GM21723 (cell line): Measurements from ENCODE around the gene PPP6C.
"Not testable (repeated sequence)": the region's sequence is repeated elsewhere in the genome, so short reads cannot be mapped to it uniquely, and the experiment has no call there.

ENCODE experiments used
- ATAC-seq: cut with Tn5 transposase; IDR thresholded peaks from one replicate; pipeline ENCODE4 v1.9.1; 2021; ENCODE audit warnings: mild to moderate bottlenecking, moderate library complexity; ENCODE audit not compliant: unreplicated experiment

PPP6C gene

GRCh38 chr9:125189361-125190289 lies at the start of gene PPP6C:
Gene PPP6C, minus strand, starts transcription at chr9:125189803. Its CDS starts 85 bp downstream, at chr9:125189718.
- peak; percentile 96 for ATAC-seq

DNA sequence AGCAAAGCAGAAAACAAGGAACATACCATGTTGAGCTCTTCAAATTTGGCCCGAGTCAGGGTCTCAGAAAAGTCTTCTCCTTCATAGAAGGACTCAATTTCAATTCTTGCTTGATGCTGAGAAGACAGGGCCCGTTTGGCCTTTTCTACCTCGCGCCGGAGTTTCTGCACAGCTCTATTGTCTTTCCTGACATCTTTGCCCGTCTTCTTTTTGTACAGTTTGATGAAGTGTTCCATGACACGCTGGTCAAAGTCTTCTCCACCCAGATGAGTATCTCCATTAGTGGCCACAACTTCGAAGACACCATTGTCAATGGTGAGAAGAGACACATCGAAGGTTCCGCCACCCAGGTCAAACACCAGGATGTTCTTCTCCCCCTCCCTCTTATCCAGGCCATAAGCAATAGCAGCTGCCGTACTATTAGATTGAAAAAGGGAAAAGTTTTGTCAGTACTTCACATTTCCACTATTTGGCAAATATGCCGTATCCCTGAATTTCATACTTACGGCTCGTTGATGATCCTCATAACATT lies 49.4 kb upstream of the PPP6C start:
- ATAC-seq, result no peak

GRCh38 chr9:125238127-125238914 lies 48.7 kb upstream of the PPP6C start:
- ATAC-seq, result no peak

DNA sequence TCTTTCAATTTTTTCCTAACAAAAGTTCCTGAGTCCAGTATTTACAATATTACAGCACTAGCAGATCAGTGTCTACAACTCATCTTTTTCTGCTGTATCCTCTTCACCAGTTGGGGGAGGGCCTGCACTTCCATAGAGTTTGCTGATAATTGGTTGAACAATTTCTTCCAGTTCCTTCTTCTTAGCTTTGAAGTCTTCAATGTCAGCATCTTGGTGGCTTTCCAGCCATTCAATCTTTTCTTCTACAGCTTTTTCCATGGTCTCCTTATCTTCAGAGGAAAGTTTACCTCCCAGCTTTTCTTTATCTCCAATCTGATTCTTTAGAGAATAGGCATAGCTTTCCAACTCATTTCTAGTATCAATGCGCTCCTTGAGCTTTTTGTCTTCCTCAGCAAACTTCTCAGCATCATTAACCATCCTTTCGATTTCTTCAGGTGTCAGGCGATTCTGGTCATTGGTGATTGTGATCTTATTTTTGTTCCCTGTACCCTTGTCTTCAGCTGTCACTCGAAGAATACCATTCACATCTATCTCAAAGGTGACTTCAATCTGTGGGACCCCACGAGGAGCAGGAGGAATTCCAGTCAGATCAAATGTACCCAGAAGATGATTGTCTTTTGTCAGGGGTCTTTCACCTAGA lies 47.0 kb upstream of the PPP6C start:
- ATAC-seq, result not testable (repeated sequence)

GRCh38 chr9:125235804-125236519 lies 46.4 kb upstream of the PPP6C start:
- no peak for ATAC-seq

- ATAC-seq, result not testable (repeated sequence)
These were observed 44.5 kb upstream of the PPP6C start for GRCh38 chr9:125234099-125234498.

- ATAC-seq, result no peak
These were observed 44.1 kb upstream of the PPP6C start for GRCh38 chr9:125233678-125234077.

DNA sequence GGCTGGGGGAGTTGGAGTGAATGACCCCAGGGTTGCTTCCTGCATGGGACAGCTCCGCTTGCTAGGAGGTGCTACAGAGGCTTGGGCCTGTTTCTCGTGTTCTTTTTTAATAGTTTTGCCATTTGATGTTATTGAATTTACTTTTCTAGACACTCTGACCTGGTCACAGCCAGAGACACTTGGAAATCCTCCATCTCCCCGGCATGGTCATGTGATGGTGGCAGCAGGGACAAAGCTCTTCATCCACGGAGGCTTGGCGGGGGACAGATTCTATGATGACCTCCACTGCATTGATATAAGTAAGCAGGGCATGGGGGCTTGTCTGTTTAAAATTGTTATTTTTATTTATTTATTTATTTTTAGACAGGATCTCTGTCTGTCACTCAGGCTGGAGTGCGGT lies 38.2 kb upstream of the PPP6C start:
- ATAC-seq, result no peak

GRCh38 chr9:125224858-125225257 lies 35.3 kb upstream of the PPP6C start:
- ATAC-seq, result not testable (repeated sequence)

DNA sequence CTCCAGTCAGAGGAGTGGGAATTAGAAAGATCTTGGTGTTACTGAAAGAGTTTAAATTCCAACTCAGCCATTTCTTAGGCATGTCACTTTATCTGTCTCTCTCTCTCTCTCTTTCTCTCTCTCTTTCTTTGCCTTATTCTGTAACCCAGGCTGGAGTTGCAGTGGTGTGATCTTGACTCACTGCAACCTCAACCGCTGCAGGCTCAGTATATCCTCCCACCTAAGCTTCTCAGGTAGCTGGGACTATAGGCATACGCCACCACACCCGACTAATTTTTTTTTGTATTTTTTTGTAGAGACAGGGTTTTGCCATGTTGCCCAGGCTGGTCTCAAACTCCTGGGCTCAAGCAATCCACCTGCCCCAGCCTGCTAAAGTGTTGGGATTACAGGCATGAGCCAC lies 29.0 kb upstream of the PPP6C start:
- ATAC-seq, result no peak

- ATAC-seq, result no peak
These were observed 24.6 kb upstream of the PPP6C start for GRCh38 chr9:125214186-125214585.

GRCh38 chr9:125204477-125204876 lies 14.9 kb upstream of the PPP6C start:
- ATAC-seq, result no peak

DNA sequence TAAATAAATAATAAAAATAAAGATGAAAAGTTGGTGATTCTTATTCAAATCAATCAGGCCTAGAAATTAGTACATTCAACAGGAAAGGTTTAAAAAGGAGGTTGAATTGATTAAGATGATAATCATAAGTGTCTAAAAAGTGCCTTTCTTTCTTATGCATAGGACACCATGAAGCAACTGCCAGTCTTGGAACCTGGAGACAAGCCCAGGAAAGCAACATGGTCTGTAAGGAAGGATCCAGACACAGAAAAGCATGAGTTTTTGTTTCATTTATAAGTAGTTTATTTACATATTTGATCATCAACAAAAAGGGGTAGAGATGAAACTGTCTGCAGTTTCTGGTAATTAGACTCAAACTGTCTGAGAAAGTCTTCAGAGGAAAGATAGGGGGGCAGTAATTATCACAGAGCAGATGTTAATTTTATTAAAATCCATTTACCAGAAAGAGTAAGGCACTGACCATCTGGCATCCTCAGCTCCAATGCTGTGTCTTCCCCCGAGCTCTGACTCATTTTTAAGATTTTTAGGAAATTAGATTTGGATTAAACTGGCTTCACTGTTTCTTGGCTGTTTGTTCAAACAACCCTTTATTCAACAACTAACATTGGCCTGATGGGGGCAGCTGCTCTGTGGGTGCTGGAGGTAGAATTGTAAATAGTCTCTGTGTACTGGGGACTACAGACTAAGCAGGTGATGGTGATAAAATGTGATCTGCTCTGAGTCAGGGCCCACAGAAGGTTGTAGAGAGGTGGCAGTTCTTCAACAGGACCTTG lies 13.4 kb upstream of the PPP6C start:
- no peak for ATAC-seq

DNA sequence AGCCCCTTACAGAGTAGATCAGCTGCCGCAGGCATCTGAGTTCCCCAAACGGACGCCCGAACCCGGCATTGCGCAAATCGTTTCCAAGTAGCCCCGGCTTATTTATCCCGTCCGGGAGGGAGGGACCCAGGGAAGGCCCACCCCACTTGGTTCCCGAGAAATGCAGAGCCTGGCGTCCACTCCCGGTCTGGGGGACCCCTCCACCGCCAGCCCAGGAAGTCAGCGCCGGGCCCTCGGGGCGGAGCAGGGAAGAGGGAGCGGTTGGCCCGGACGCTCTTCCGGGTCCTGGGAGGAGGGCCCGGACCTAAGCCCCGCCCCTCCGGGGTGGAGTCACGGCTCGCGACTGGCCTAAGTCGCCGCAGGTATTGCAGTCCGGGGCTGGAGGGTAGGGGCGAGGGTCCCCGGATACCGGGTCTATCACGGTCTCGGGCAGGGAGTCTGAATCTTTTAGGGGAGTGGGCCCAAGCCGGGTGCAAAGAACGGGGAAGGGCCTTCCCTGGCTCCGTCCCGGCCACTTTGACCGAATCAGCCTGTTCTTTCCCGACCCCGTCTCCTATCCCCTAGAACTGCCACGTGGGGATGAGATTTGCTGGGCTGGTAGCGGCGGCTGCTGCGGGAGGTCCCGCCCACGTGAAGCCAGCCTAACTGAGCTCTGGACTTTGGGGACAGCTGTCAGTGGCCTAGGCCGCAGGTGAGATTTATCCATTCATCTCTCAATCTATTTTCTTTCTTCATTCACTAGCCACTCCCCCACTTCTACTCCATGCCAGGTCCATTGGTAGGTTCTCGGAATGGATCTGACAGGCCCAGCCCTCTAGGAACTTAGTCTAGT lies 10.8 kb upstream of the PPP6C start, which contains the start of gene RABEPK:
Gene RABEPK (plus strand): TSS at position 327 of the 832 bp plus-strand sequence. CDS start 2,472 bp downstream, outside the sequence.
- ATAC-seq, result peak; percentile 97

- not testable (repeated sequence) for ATAC-seq
These were observed 6.0 kb upstream of the PPP6C start for GRCh38 chr9:125195591-125195990.

DNA sequence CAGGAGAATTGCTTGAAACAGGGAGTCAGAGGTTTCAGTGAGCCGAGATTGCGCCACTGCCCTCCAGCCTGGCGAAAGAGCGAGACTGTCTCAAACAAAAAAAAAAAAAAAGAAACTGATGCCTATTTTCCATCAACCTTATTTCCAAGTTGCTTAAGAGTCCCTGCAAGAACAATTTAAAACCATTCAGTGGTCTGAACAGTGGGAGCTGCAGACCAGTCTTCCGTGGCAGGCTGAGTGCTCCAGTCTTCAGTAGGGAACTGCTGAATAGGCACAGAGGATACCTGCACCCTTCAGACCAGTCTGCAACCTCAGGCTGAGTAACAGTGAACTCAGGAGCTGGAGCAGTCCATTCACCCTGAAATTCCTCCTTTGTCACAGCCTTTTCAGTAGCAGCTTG lies 4.9 kb upstream of the PPP6C start:
- ATAC-seq, result not testable (repeated sequence)

DNA sequence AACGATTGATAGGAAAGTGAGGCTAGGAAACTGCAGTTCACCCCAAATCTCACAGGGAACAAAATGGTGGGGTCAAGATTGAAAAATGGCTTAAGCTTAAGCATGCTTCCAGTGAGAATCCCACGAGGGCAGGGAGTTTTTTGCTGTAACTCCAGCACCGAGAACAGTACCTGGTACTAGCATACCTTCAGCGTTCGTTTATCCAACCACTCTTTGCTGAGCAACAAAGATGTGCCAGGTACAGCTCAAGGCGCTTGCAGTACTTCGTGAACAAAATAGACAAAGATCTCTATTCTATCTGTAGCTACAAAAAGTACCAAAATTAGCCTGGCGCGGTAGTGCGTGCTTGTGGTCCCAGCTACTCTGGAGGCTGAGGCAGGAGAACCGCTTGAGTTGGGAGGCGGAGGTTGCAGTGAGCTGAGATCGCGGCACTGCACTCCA lies 778 bp upstream of the PPP6C start:
- no peak for ATAC-seq

DNA sequence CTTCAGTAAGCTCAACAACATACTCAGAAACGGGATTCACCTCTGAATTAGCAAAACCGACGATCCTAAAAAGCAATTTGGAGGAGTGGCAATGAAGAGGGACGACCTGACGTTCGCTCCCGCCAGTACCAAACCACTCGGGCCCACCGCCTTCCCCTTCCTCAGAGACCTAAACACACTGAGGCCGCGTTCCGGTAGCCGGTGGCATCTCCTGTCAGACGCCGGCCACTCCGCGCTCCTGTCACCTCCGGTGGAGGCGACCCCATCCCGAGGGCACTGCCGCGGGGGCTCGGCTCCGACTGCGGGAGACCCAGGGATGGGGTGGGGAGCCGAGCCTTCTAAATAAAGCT lies 617 bp downstream of the PPP6C start:
- peak; percentile 24 for ATAC-seq

DNA sequence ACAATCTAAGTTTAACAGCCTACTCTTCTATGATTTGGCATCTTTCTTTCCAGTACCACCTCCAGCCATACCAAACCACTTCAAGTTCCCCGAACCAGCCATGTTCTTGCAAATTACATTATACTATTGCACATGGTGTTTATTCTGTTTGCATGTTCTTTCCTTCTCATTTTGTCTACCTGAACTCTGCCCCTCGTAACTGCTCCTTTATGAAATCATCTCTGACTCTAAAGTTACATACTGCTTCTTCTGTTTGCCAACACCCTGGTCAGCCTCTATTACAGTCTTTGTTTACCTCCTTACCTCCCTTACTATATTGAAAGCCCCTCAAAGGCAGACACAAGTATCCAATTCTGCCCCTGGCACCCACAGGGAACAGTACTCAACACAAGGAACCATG lies 6.0 kb downstream of the PPP6C start:
- no peak for ATAC-seq
